Pancreas (tissue), 10 donors: Measurements from ENCODE around the gene E2F7. TPM values are rescaled to one million over a fixed set of nuclear protein-coding genes. Genes with fewer than 3 reads are reported as not detected.

Experiments used
- ATAC-seq, 4 donors: fragments of 200-7000 bp; cut with Tn5 transposase; one replicate each; pipeline versions ENCODE4 v1.8.0 to v1.9.1; 2020; ENCODE audit warnings: mild to moderate bottlenecking in 4 of 4, moderate library complexity in 4 of 4
- DNase-seq, 6 donors: peaks; one replicate each; pipeline ENCODE4 v3.0.0-alpha.2; 2020
- FAIRE-seq: peaks from 2 replicates; lab custom pipeline; 2012; peaks lifted over from hg19 to GRCh38; lab: Jason Lieb, UNC
- H3K27ac ChIP-seq, 4 donors: fragments of 200-600 bp; sonication (generic); 1 replicate in 3 of 4; 2 replicates in 1 of 4; pipeline versions ENCODE4 v1.5.0 to v1.8.0; 2020
- H3K27me3 ChIP-seq, 4 donors: fragments of 200-600 bp; one replicate each; pipeline ENCODE4 v1.8.0; 2021
- H3K36me3 ChIP-seq, 3 donors: fragments of 200-600 bp; sonication (generic) in 1 of 3; one replicate each; pipeline versions ENCODE4 v1.5.0 to v1.8.0; 2020 to 2021
- H3K4me1 ChIP-seq, 3 donors: fragments of 200-600 bp; one replicate each; pipeline ENCODE4 v1.8.0; 2021
- H3K4me3 ChIP-seq, 4 donors: fragments of 200-600 bp; sonication (generic) in 2 of 4; one replicate each; pipeline versions ENCODE4 v1.5.0 to v1.8.0; 2020 to 2021
- H3K9me3 ChIP-seq, 4 donors: fragments of 200-600 bp; one replicate each; pipeline ENCODE4 v1.8.0; 2021
- CTCF ChIP-seq, 4 donors: fragments of 200-600 bp; sonication (generic) in 3 of 4; IDR thresholded peaks; one replicate each; pipeline versions ENCODE4 v1.5.0 to v1.8.0; 2021; ENCODE audit warnings: antibody characterized with exemption in 4 of 4
- WGBS, 2 donors: extraction: QIAGEN DNeasy Blood & Tissue Kit; methylation state at CpG; one replicate each; pipeline ENCODE4 v1.1.7; 2013; 5-methylcytosine and 5-hydroxymethylcytosine counted together
- intact Hi-C, 3 donors: fragments of 100-400 bp; cut with DNase I; formaldehyde crosslinking; loops; one replicate each; pipeline versions ENCODE4 v1.11.1 to v1.14.2; 2022
- polyA plus RNA-seq, 2 donors: library from polyadenylated mRNA; stranded (reverse); fragments of 200-250 nt; gene quantifications; one replicate each; pipeline ENCODE4 v1.2.3, GENCODE V29; 2013
- total RNA-seq, 6 donors: library from RNA; stranded (reverse); fragmentation: NEBNext Ultra II Directional in 4 of 6; extraction: Animal tissue kit (Norgen Biotek cat#: 25700) in 4 of 6; gene quantifications; one replicate each; pipeline versions ENCODE4 v1.2.1 to v1.2.4, GENCODE V29; 2021 to 2023
- donor health status: healthy with polysubstance abuse.
- donor health status: DM: no; HTN: no; CAD: no; lungs with moderate emphysema.
- donor health status: DM: no; HTN: no; CAD: no.
- donor health status: control.
- donor health status: control.
- donor health status: Bipolar disorder and iron deficiency.
- donor health status: DM: yes; HTN: yes; CAD: no.
- donor health status: DM: no; HTN: no; CAD: no.
- donor health status: DM: no; HTN: no; CAD: no.
- donor health status: DM: yes; HTN: yes; CAD: no.

The E2F7 gene
- total and polyA plus RNA-seq, 8 donors, result 0.08 to 0.73 (median 0.28) TPM; not detected in 2

GRCh38 chr12:76997011-76997780 lies 68.2 kb downstream of the E2F7 start:
- Histone ChIP-seq H3K36me3 (no peaks in the 10 kb centered on the region), H3K4me1 (no peaks in the 10 kb centered on the region), H3K9me3 (no peaks in the 10 kb centered on the region), H3K4me3 (no peak overlapping the region), H3K27me3 (no peaks in the 10 kb centered on the region), H3K27ac (no peak overlapping the region)
- no peak for TF ChIP-seq CTCF (IDR thresholded peaks at IDR 0.05)
- 79 to 81% methylated on average over 4 of the region's 4 CpGs for WGBS, 2 donors
- intact Hi-C loops, result no loop called here
- no peak for ATAC-seq
- DNase-seq, result no peak
- FAIRE-seq, result no peak

- Histone ChIP-seq H3K9me3 (no peaks in the 10 kb centered on the region), H3K36me3 (no peaks in the 10 kb centered on the region), H3K4me3 (no peak overlapping the region), H3K27me3 (no peaks in the 10 kb centered on the region), H3K27ac (no peak overlapping the region), H3K4me1 (no peaks in the 10 kb centered on the region)
- 4 to 7% methylated on average over 1 of the region's 1 CpG for WGBS, 2 donors
- DNase-seq (no peak), ATAC-seq (no peak), FAIRE-seq (no peak)
- no peak for TF ChIP-seq CTCF (IDR thresholded peaks at IDR 0.05)
- intact Hi-C loops, result no loop called here
Observed at GRCh38 chr12:76990716-76991115, 74.7 kb downstream of the E2F7 start.

GRCh38 chr12:76984566-76984965 lies 80.8 kb downstream of the E2F7 start:
- no peaks in the 10 kb centered on the region for H3K9me3 ChIP-seq
- no peak overlapping the region for H3K27ac ChIP-seq
- 91 to 94% methylated on average over 26 of the region's 26 CpGs for WGBS, 2 donors
- no peak overlapping the region for H3K4me3 ChIP-seq
- no peaks in the 10 kb centered on the region for H3K36me3 ChIP-seq
- no peak for ATAC-seq
- DNase-seq, result no peak
- no peak for TF ChIP-seq CTCF (IDR thresholded peaks at IDR 0.05)
- H3K4me1 ChIP-seq, result no peaks in the 10 kb centered on the region
- no peaks in the 10 kb centered on the region for H3K27me3 ChIP-seq
- no peak for FAIRE-seq
- intact Hi-C loops, result no loop called here

- Histone ChIP-seq H3K9me3 (no peaks in the 10 kb centered on the region), H3K4me1 (no peaks in the 10 kb centered on the region), H3K27me3 (no peaks in the 10 kb centered on the region), H3K27ac (no peak overlapping the region), H3K4me3 (no peak overlapping the region), H3K36me3 (no peaks in the 10 kb centered on the region)
- intact Hi-C loops, result no loop called here
- no peak for ATAC-seq
- no peak for FAIRE-seq
- 49 to 56% methylated on average over 2 of the region's 2 CpGs for WGBS, 2 donors
- DNase-seq, result no peak
- TF ChIP-seq CTCF (IDR thresholded peaks at IDR 0.05), result no peak
Observed at GRCh38 chr12:76983420-76983819, 81.9 kb downstream of the E2F7 start.

GRCh38 chr12:76980196-76980595 lies 85.2 kb downstream of the E2F7 start:
- no peaks in the 10 kb centered on the region for H3K36me3 ChIP-seq
- no peak for DNase-seq
- no peak for ATAC-seq
- intact Hi-C loops, result no loop called here
- no peaks in the 10 kb centered on the region for H3K27me3 ChIP-seq
- 97% methylated on average over 2 of the region's 2 CpGs for WGBS, 2 donors
- H3K4me1 ChIP-seq, result no peaks in the 10 kb centered on the region
- no peak overlapping the region for H3K4me3 ChIP-seq
- H3K9me3 ChIP-seq, result no peaks in the 10 kb centered on the region
- TF ChIP-seq CTCF (IDR thresholded peaks at IDR 0.05), result no peak
- no peak overlapping the region for H3K27ac ChIP-seq
- FAIRE-seq, result no peak
